Lung (tissue), 13 donors: ENCODE results near the gene MRPL54. TPM values are rescaled to one million over a fixed set of nuclear protein-coding genes. Genes with fewer than 3 reads are reported as not detected.

Source experiments
- ATAC-seq: fragments of 200-7000 bp; cut with Tn5 transposase; one replicate; pipeline ENCODE4 v1.9.1; 2020; ENCODE audit warnings: moderate number of reproducible peaks; ENCODE audit not compliant: insufficient read depth, low FRiP score
- DNase-seq, 3 donors: peaks; one replicate each; pipeline ENCODE4 v3.0.0-alpha.2; 2013 to 2017
- H3K27ac ChIP-seq, 2 donors: one replicate each; pipeline ENCODE4 v1.5.1; 2013; ENCODE audit warnings: mild to moderate bottlenecking in 2 of 2, moderate library complexity in 2 of 2, control low read depth in 1 of 2, inconsistent platforms in 1 of 2, low read depth in 1 of 2, low read length in 1 of 2
- H3K27me3 ChIP-seq, 3 donors: one replicate each; pipeline ENCODE4 v1.5.1; 2013; ENCODE audit warnings: low read length in 2 of 3; ENCODE audit not compliant: control insufficient read depth in 3 of 3, insufficient read depth in 3 of 3
- H3K36me3 ChIP-seq, 4 donors: one replicate each; pipeline ENCODE4 v1.5.1; 2013; ENCODE audit warnings: low read length in 4 of 4, mild to moderate bottlenecking in 1 of 4, moderate library complexity in 1 of 4; ENCODE audit not compliant: control insufficient read depth in 4 of 4, insufficient read depth in 4 of 4
- H3K4me1 ChIP-seq, 5 donors: one replicate each; pipeline ENCODE4 v1.5.1; 2013; ENCODE audit warnings: low read length in 5 of 5, mild to moderate bottlenecking in 2 of 5, moderate library complexity in 1 of 5; ENCODE audit not compliant: control insufficient read depth in 5 of 5, insufficient read depth in 5 of 5
- H3K4me3 ChIP-seq: one replicate; pipeline ENCODE4 v1.5.1; 2013; ENCODE audit warnings: mild to moderate bottlenecking, control low read depth, moderate library complexity
- H3K9ac ChIP-seq, 2 donors: one replicate each; pipeline ENCODE4 v1.5.1; 2013; ENCODE audit warnings: low read length in 2 of 2, control low read depth in 1 of 2; ENCODE audit not compliant: insufficient read depth in 1 of 2
- H3K9me3 ChIP-seq, 4 donors: one replicate each; pipeline ENCODE4 v1.5.1; 2013; ENCODE audit warnings: low read length in 3 of 4, mild to moderate bottlenecking in 1 of 4, moderate library complexity in 1 of 4; ENCODE audit not compliant: control insufficient read depth in 4 of 4, insufficient read depth in 3 of 4
- CTCF ChIP-seq: IDR thresholded peaks from 2 replicates; pipeline ENCODE4 v1.5.1; 2012; ENCODE audit warnings: mild to moderate bottlenecking; ENCODE audit errors: control extremely low read depth, extremely low read depth
- WGBS, 2 donors: extraction: QIAGEN DNeasy Blood & Tissue Kit; methylation state at CpG; one replicate each; pipeline ENCODE4 v1.1.7; 2013; 5-methylcytosine and 5-hydroxymethylcytosine counted together
- polyA plus RNA-seq, 2 donors: library from polyadenylated mRNA; stranded (reverse); fragments of 200-250 nt; gene quantifications; one replicate each; pipeline ENCODE4 v1.2.1, GENCODE V29; 2013
- small RNA-seq: library from RNA; depleted of rRNA; stranded (forward); fragments of <200 nt; gene quantifications from one replicate; pipeline ENCODE3, GENCODE V24; 2014; ENCODE audit warnings: low replicate concordance
- total RNA-seq, 2 donors: library from RNA; depleted of rRNA in 1 of 2; stranded (reverse); fragments of >200 nt in 1 of 2; gene quantifications; one replicate each; pipeline ENCODE4 v1.2.1, GENCODE V29; 2014 to 2021
- donor health status: control.
- donor health status: control.
- donor health status: Bipolar disorder and iron deficiency.
- donor health status: healthy.
- donor health status: DM: yes; HTN: yes; CAD: no.

MRPL54 gene
- total and polyA plus RNA-seq, 4 donors: 28.9 to 137 (median 63.8) TPM

GRCh38 chr19:3816566-3817218, 54.2 kb downstream of the MRPL54 start:
- WGBS, 2 donors: 91% methylated on average over 45 of the region's 45 CpGs
- H3K9me3 ChIP-seq: peaks cover 0 to 2% (median 0%) of the 10 kb centered on the region in 4 donors
- no peak for ATAC-seq
- no peaks in the 10 kb centered on the region for H3K27me3 ChIP-seq
- H3K36me3 ChIP-seq: no peaks in the 10 kb centered on the region
- H3K4me3 ChIP-seq: no peak overlapping the region
- peaks cover 0 to 15% (median 0%) of the 10 kb centered on the region in 5 donors for H3K4me1 ChIP-seq
- H3K27ac ChIP-seq: no peak overlapping the region
- H3K9ac ChIP-seq: no peak overlapping the region
- no peak for DNase-seq
- no peak for TF ChIP-seq CTCF

Small RNAs within 50 kb of the gene (small RNA-seq; reads per million reads assigned to genes)
- gene AC005777.1: not detected

Other genes with a start within 250 kb of the MRPL54 start
- gene TEKTIP1, start 223.5 kb upstream of the MRPL54 start, total RNA-seq: 1 to 10 TPM in 1 of 2 donors, under 1 TPM in 1; 0.74 to 5.8 TPM
- 1 to 10 TPM in 1 of 2 donors, under 1 TPM in 1; 0.20 to 1.1 TPM for gene TEKTIP1, start 223.5 kb upstream of the MRPL54 start, polyA plus RNA-seq
- gene MFSD12, start 205.1 kb upstream of the MRPL54 start, total RNA-seq: 10 to 100 TPM; 25.5 to 78.4 TPM
- 10 to 100 TPM; 60.0 to 64.4 TPM for gene MFSD12, start 205.1 kb upstream of the MRPL54 start, polyA plus RNA-seq
- gene HMG20B, start 189.7 kb upstream of the MRPL54 start, total RNA-seq: 10 to 100 TPM; 60.2 to 91.3 TPM
- 10 to 100 TPM; 51.1 to 93.4 TPM for gene HMG20B, start 189.7 kb upstream of the MRPL54 start, polyA plus RNA-seq
- gene GIPC3, start 177.2 kb upstream of the MRPL54 start, total RNA-seq: 1 to 10 TPM; 1.9 to 2.1 TPM
- 1 to 10 TPM; 1.6 to 1.8 TPM for gene GIPC3, start 177.2 kb upstream of the MRPL54 start, polyA plus RNA-seq
- 1 to 10 TPM; 2.8 to 7.6 TPM for gene TBXA2R, start 155.8 kb upstream of the MRPL54 start, total RNA-seq
- 1 to 10 TPM; 2.5 to 4.3 TPM for gene TBXA2R, start 155.8 kb upstream of the MRPL54 start, polyA plus RNA-seq
- gene CACTIN, start 135.9 kb upstream of the MRPL54 start, total RNA-seq: 10 to 100 TPM; 18.4 to 23.4 TPM
- gene CACTIN, start 135.9 kb upstream of the MRPL54 start, polyA plus RNA-seq: 10 to 100 TPM; 16.7 to 19.1 TPM
- gene PIP5K1C, start 62.2 kb upstream of the MRPL54 start, total RNA-seq: 10 to 100 TPM; 22.4 to 39.4 TPM
- 10 to 100 TPM; 16.3 to 18.6 TPM for gene PIP5K1C, start 62.2 kb upstream of the MRPL54 start, polyA plus RNA-seq
- gene TJP3, start 54.3 kb upstream of the MRPL54 start, total RNA-seq: 10 to 100 TPM; 42.8 to 56.4 TPM
- 10 to 100 TPM; 18.4 to 57.8 TPM for gene TJP3, start 54.3 kb upstream of the MRPL54 start, polyA plus RNA-seq
- 10 to 100 TPM; 18.4 to 38.0 TPM for gene APBA3, start 990 bp upstream of the MRPL54 start, total RNA-seq
- 10 to 100 TPM; 16.5 to 26.8 TPM for gene APBA3, start 990 bp upstream of the MRPL54 start, polyA plus RNA-seq
- gene RAX2, start 9.5 kb downstream of the MRPL54 start, total RNA-seq: not detected
- under 1 TPM in 1 of 2 donors, not detected in 1; 0.01 TPM for gene RAX2, start 9.5 kb downstream of the MRPL54 start, polyA plus RNA-seq
- 1 to 10 TPM; 3.8 to 6.0 TPM for gene MATK, start 23.7 kb downstream of the MRPL54 start, total RNA-seq
- gene MATK, start 23.7 kb downstream of the MRPL54 start, polyA plus RNA-seq: 10 to 100 TPM in 1 of 2 donors, 1 to 10 TPM in 1; 6.7 to 20.0 TPM
- gene ZFR2, start 106.4 kb downstream of the MRPL54 start, total RNA-seq: under 1 TPM; 0.21 to 0.34 TPM
- gene ZFR2, start 106.4 kb downstream of the MRPL54 start, polyA plus RNA-seq: under 1 TPM; 0.05 to 0.16 TPM
- under 1 TPM in 1 of 2 donors, not detected in 1; 0.09 TPM for gene ATCAY, start 118.0 kb downstream of the MRPL54 start, total RNA-seq
- gene ATCAY, start 118.0 kb downstream of the MRPL54 start, polyA plus RNA-seq: under 1 TPM in 1 of 2 donors, not detected in 1; under 0.01 TPM
- 1 to 10 TPM in 1 of 2 donors, not detected in 1; 1.0 TPM for gene NMRK2, start 170.4 kb downstream of the MRPL54 start, total RNA-seq
- under 1 TPM; 0.13 to 0.26 TPM for gene NMRK2, start 170.4 kb downstream of the MRPL54 start, polyA plus RNA-seq
- 10 to 100 TPM; 61.9 to 93.9 TPM for gene DAPK3, start 208.4 kb downstream of the MRPL54 start, total RNA-seq
- 10 to 100 TPM; 78.4 to 80.4 TPM for gene DAPK3, start 208.4 kb downstream of the MRPL54 start, polyA plus RNA-seq
- gene EEF2, start 222.8 kb downstream of the MRPL54 start, total RNA-seq: 1,000 to 10,000 TPM; 1,474 to 1,934 TPM
- gene EEF2, start 222.8 kb downstream of the MRPL54 start, polyA plus RNA-seq: 1,000 to 10,000 TPM in 1 of 2 donors, 100 to 1,000 TPM in 1; 994 to 1,216 TPM
- gene PIAS4, start 245.1 kb downstream of the MRPL54 start, total RNA-seq: 10 to 100 TPM; 26.7 to 46.2 TPM
- 10 to 100 TPM in 1 of 2 donors, 1 to 10 TPM in 1; 9.9 to 16.5 TPM for gene PIAS4, start 245.1 kb downstream of the MRPL54 start, polyA plus RNA-seq